Keratinocyte (primary cell): ENCODE results near the gene MPZL1. TPM values are rescaled to one million over a fixed set of nuclear protein-coding genes. Genes with fewer than 3 reads are reported as not detected.

Experiments
- DNase-seq: peaks from one replicate; pipeline ENCODE4 v3.0.0-alpha.2; 2011; ENCODE audit warnings: low read depth, missing footprints, low spot score
- FAIRE-seq: peaks from 2 replicates; lab custom pipeline; 2011; peaks lifted over from hg19 to GRCh38; lab: Jason Lieb, UNC
- H2AFZ ChIP-seq: 2 replicates; pipeline ENCODE4 v1.6.0; 2012; ENCODE audit warnings: low read length, control low read depth, inconsistent platforms; ENCODE audit not compliant: control insufficient read depth
- H3K27ac ChIP-seq: 2 replicates; pipeline ENCODE4 v1.5.1; 2011; ENCODE audit warnings: low read length; ENCODE audit not compliant: control insufficient read depth, insufficient read depth
- H3K27me3 ChIP-seq: 3 replicates; pipeline ENCODE4 v1.6.0; 2011; ENCODE audit warnings: low read length; ENCODE audit not compliant: control insufficient read depth, insufficient read depth; ENCODE audit errors: extremely low read depth
- H3K36me3 ChIP-seq, 2 experiments: 2 replicates in 1 of 2; 3 replicates in 1 of 2; pipeline ENCODE4 v1.5.1; 2011; ENCODE audit warnings: low read length in 2 of 2, mild to moderate bottlenecking in 1 of 2; ENCODE audit not compliant: control insufficient read depth in 2 of 2, insufficient read depth in 2 of 2; ENCODE audit errors: extremely low read depth in 1 of 2
- H3K4me1 ChIP-seq: 3 replicates; pipeline ENCODE4 v1.5.1; 2011; ENCODE audit warnings: low read length; ENCODE audit not compliant: control insufficient read depth, insufficient read depth; ENCODE audit errors: extremely low read depth
- H3K4me2 ChIP-seq: 3 replicates; pipeline ENCODE4 v1.6.0; 2011; ENCODE audit warnings: low read depth, low read length; ENCODE audit not compliant: control insufficient read depth, insufficient read depth; ENCODE audit errors: extremely low read depth
- H3K4me3 ChIP-seq, 3 experiments: fragments of 200-600 bp in 1 of 3; sonication (generic) in 1 of 3; 2 replicates in 2 of 3; 3 replicates in 1 of 3; pipeline ENCODE4 v1.5.1; 2011 to 2016; ENCODE audit warnings: low read length in 3 of 3, mild to moderate bottlenecking in 3 of 3, control low read depth in 2 of 3, inconsistent platforms in 1 of 3, low read depth in 1 of 3, mixed read lengths in 1 of 3, mixed run types in 1 of 3, moderate library complexity in 1 of 3; ENCODE audit not compliant: control insufficient read depth in 2 of 3, insufficient read depth in 2 of 3; ENCODE audit errors: extremely low read depth in 1 of 3
- H3K79me2 ChIP-seq: 2 replicates; pipeline ENCODE4 v1.6.0; 2012; ENCODE audit warnings: low read length; ENCODE audit not compliant: control insufficient read depth, insufficient read depth
- H3K9ac ChIP-seq: 3 replicates; pipeline ENCODE4 v1.6.0; 2011; ENCODE audit warnings: low read length; ENCODE audit not compliant: control insufficient read depth, insufficient read depth; ENCODE audit errors: extremely low read depth
- H3K9me1 ChIP-seq: 3 replicates; pipeline ENCODE4 v1.6.0; 2011; ENCODE audit warnings: low read length; ENCODE audit not compliant: control insufficient read depth, insufficient read depth; ENCODE audit errors: extremely low read depth
- H3K9me3 ChIP-seq: 2 replicates; pipeline ENCODE4 v1.5.1; 2012; ENCODE audit warnings: low read depth, low read length; ENCODE audit not compliant: control insufficient read depth
- H4K20me1 ChIP-seq: 3 replicates; pipeline ENCODE4 v1.6.0; 2011; ENCODE audit warnings: low read length; ENCODE audit not compliant: control insufficient read depth, insufficient read depth; ENCODE audit errors: extremely low read depth
- EZH2 ChIP-seq: IDR thresholded peaks from one replicate; pipeline ENCODE4 v1.6.1; 2012; ENCODE audit warnings: inconsistent platforms, mild to moderate bottlenecking, low read length, moderate library complexity
- dilution Hi-C: fragments of 300-500 bp; cut with MboI; formaldehyde crosslinking; loops from one replicate; pipeline ENCODE4 v1.7.0; 2020; ENCODE audit warnings: low sequenced_read_pairs; ENCODE audit not compliant: extremely low pct_ligation_motif_present
- polyA plus RNA-seq, 5 experiments: library from polyadenylated mRNA; depleted of rRNA in 3 of 5; stranded (reverse) in 3 of 5; stranded (forward) in 1 of 5; unstranded in 1 of 5; fragments of >200 nt; gene quantifications; 1 replicate in 1 of 5; 2 replicates in 3 of 5; 3 replicates in 1 of 5; pipeline versions ENCODE4 v1.2.1 to v1.2.3, GENCODE V29; 2011 to 2012; ENCODE audit warnings: missing spikeins in 2 of 5, low read depth in 1 of 5, low replicate concordance in 1 of 5
- TF ChIP-seq, protein P1 (sequence below), 3 experiments: IDR thresholded peaks in 1 of 3; conservative IDR thresholded peaks in 1 of 3; optimal IDR thresholded peaks in 1 of 3; 2 replicates in 2 of 3; 3 replicates in 1 of 3; pipeline versions ENCODE3 to v1.5.1; 2011; ENCODE audit warnings: low read length in 3 of 3, mild to moderate bottlenecking in 3 of 3, moderate library complexity in 2 of 3, control low read depth in 1 of 3, inconsistent platforms in 1 of 3; ENCODE audit not compliant: insufficient read depth in 2 of 3; ENCODE audit errors: extremely low read depth in 1 of 3

Gene MPZL1
- polyA plus RNA-seq, 1 donor (not counting 4 experiments of a cell fraction or from before 2014, with no cell fraction given): 195 TPM

DNA sequence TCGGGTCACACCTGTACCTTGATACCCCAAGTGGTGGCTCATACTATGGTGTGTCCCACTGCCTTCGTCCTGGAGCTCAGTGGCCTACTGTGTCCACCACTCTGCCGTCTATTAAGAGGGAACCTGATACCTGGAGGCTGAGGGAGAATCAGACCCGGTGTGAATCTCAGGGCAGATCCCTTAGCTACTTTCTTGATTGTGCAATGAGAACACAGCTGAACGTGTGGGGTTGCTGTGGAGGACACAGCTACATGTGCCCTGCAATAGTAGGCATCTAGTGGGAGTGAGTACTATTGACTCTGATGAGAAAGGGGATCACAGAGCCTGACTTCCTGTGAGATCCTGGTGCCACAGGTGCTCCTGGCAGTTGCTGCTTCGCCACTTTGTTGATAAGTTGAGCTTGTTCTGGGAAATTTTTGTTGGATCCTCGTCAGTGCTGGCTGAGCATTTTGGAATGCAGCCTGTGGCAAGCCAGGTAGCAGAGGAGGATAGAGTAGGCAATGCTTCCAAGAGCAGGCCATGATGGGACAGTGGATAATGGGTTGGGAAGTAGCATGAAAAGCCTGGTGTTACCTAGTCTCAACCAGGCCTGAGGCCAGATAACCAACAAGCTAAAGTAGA lies 28.2 kb upstream of the MPZL1 start:
- H3K4me3 ChIP-seq: no peak overlapping the region
- H3K9me1 ChIP-seq: peaks cover 2% of the 10 kb centered on the region
- H3K9ac ChIP-seq: no peak overlapping the region
- dilution Hi-C loops: no loop called here
- no peaks in the 10 kb centered on the region for H3K27me3 ChIP-seq
- H3K36me3 ChIP-seq: no peaks in the 10 kb centered on the region
- H3K79me2 ChIP-seq: no peaks in the 10 kb centered on the region
- H3K9me3 ChIP-seq: no peaks in the 10 kb centered on the region
- FAIRE-seq (no peak), DNase-seq (no peak)
- no peaks in the 10 kb centered on the region for H3K4me1 ChIP-seq
- H3K27ac ChIP-seq: no peak overlapping the region
- no peak overlapping the region for H2AFZ ChIP-seq
- no peak overlapping the region for H3K4me2 ChIP-seq
- no peaks in the 10 kb centered on the region for H4K20me1 ChIP-seq
- no peak for TF ChIP-seq EZH2
- TF ChIP-seq, protein P1, sequence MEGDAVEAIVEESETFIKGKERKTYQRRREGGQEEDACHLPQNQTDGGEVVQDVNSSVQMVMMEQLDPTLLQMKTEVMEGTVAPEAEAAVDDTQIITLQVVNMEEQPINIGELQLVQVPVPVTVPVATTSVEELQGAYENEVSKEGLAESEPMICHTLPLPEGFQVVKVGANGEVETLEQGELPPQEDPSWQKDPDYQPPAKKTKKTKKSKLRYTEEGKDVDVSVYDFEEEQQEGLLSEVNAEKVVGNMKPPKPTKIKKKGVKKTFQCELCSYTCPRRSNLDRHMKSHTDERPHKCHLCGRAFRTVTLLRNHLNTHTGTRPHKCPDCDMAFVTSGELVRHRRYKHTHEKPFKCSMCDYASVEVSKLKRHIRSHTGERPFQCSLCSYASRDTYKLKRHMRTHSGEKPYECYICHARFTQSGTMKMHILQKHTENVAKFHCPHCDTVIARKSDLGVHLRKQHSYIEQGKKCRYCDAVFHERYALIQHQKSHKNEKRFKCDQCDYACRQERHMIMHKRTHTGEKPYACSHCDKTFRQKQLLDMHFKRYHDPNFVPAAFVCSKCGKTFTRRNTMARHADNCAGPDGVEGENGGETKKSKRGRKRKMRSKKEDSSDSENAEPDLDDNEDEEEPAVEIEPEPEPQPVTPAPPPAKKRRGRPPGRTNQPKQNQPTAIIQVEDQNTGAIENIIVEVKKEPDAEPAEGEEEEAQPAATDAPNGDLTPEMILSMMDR (optimal IDR thresholded peaks at IDR 0.05 in 1 of 3, IDR thresholded peaks at IDR 0.05 in 1 of 3, conservative IDR thresholded peaks at IDR 0.05 in 1 of 3; ENCODE audit: extremely low read depth in 1 of 3, insufficient read depth in 2 of 3, low read length in 3 of 3): no peak

DNA sequence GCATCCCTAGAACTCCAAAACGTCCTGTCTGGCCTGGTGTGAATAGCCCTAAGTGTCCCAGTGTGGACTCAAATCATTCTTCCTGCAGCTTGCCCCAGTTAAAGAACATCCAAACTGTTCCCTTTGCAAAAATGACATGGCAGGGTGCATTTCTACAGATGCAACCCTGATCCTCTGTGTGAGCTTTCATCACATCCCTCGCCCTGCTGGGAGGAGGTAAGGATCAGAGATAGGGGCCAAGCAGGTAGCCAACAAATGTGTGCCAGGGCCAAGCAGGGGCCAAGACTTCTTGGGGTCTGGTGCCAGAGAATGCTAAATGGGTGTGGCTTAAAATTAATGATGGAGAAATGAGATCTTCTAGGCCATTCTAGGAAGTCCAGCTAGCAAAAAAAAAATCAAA lies 27.1 kb upstream of the MPZL1 start:
- H2AFZ ChIP-seq: no peak overlapping the region
- no peak overlapping the region for H3K4me3 ChIP-seq
- dilution Hi-C loops: no loop called here
- H3K4me2 ChIP-seq: no peak overlapping the region
- no peaks in the 10 kb centered on the region for H3K79me2 ChIP-seq
- no peak overlapping the region for H3K9ac ChIP-seq
- H3K4me1 ChIP-seq: no peaks in the 10 kb centered on the region
- no peaks in the 10 kb centered on the region for H3K27me3 ChIP-seq
- no peak overlapping the region for H3K27ac ChIP-seq
- H3K9me1 ChIP-seq: peaks cover 2% of the 10 kb centered on the region
- H4K20me1 ChIP-seq: no peaks in the 10 kb centered on the region
- DNase-seq (no peak), FAIRE-seq (no peak)
- no peaks in the 10 kb centered on the region for H3K36me3 ChIP-seq
- TF ChIP-seq, protein P1 (optimal IDR thresholded peaks at IDR 0.05 in 1 of 3, IDR thresholded peaks at IDR 0.05 in 1 of 3, conservative IDR thresholded peaks at IDR 0.05 in 1 of 3; ENCODE audit: extremely low read depth in 1 of 3, insufficient read depth in 2 of 3, low read length in 3 of 3): no peak
- TF ChIP-seq EZH2: no peak
- H3K9me3 ChIP-seq: no peaks in the 10 kb centered on the region
